NCI-H2227 (cell line): ENCODE data around the gene FOXP3.

Experiments
- DNase-seq: peaks from one replicate; lab custom pipeline; 2025; ENCODE audit not compliant: unreplicated experiment; lab: John Stamatoyannopoulos, UW

Gene FOXP3

DNA sequence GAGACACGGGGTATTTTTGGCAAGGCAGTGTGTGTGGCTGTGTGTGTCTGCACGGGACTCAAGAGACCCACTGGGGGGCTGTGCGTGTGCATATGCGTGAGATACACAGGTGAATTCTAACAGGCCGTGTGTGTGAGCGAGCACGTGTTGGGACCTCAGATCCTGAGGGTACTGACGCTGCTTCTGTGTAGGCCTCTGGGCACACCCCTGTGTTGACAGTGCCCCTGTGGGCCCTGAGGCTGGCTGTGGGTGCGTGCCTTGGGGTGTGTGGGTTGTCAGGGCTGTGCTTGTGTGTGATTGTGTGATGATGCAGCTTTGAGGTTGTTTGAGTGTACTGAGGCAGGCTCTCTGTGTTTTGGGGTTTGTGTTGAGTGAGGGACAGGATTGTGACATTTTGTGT is 13.9 kb downstream of the FOXP3 start:
- no peak for DNase-seq

DNA sequence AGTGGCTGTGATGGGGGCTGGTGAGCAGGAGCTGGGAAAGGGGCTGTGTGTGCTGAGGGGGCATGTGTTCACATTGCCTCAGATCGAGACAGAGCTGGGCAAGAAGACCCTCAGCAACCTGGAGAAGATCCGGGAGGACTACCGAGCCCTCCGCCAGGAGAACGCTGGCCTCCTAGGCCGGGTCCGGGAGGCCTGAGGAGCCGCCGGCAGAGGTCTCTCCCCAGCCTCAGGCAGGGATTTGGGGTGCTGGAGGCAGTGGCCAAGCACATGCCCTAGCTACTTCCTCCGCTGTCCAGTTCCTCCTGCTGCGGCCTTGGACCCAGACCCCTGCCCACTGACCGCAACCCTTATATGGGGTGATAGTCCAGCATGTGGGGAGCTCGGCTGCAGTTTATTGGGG is 14.4 kb downstream of the FOXP3 start:
- DNase-seq = no peak

DNA sequence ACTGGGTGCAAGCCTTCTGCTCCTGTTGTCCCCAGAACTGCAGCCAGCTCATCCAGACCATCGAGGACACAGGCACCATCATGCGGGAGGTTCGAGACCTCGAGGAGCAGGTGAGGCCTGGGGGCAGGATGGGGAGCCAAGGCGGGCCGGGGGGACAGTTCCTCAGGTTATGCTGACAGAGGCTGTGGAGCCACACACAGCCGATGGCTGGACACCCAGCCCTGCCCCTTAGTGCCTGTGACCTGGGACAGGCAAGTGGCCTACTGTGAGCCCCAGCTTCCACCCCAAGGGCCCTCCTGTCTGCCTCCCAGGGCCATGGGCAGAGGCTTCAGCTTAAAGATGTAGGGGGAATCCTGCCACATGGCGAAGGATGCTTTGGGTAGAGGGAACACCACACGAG is 14.9 kb downstream of the FOXP3 start:
- no peak for DNase-seq

DNA sequence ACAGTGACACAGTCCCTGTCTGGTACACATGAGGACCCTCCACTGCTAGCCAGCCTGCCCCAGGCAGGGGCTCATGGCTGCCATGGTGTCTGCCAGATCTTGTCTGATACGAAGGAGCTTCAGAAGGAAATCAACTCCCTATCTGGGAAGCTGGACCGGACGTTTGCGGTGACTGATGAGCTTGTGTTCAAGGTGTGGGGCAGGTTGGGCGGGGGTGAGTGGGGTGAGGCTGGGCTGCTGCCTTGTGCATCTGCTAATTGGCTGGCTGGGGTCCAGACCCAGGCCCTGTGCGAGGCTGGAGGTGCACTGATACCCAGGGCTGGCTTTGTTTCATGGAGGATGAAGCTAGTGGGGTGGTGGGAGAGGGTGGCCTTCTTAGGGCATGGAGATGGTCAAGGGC is 15.4 kb downstream of the FOXP3 start:
- DNase-seq = no peak

DNA sequence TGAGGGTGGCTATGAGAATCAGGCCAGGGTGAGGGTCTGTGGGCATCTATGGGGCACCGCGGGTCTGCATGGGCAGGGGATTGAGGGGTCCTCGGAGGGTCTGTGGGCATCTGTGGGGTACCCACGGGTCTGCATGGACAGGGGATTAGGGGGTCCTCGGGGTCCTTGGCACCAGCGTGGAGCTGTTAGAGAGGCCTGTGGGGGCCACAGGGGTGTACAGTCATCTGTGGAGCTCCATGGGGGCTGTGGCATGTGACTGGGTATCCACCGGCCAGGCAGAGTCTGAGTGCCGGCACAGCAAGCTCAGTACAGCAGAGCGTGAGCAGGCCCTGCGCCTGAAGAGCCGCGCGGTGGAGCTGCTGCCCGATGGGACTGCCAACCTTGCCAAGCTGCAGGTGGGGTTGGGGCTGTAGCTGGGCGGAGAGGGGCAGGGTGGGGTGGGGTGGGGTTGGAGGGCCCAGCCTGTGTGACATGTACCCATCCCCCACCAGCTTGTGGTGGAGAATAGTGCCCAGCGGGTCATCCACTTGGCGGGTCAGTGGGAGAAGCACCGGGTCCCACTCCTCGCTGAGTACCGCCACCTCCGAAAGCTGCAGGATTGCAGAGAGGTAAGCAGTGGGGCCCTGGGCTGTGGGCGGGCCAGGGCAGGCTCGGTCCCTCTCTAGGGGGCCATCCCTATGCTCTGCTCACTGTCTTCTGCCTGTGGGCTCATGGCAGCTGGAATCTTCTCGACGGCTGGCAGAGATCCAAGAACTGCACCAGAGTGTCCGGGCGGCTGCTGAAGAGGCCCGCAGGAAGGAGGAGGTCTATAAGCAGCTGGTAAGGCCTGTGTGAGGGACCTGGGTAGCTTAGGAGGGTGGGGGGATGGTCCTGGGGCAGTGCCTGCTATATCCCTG is 16.3 kb downstream of the FOXP3 start:
- DNase-seq = peak; percentile 55

DNA sequence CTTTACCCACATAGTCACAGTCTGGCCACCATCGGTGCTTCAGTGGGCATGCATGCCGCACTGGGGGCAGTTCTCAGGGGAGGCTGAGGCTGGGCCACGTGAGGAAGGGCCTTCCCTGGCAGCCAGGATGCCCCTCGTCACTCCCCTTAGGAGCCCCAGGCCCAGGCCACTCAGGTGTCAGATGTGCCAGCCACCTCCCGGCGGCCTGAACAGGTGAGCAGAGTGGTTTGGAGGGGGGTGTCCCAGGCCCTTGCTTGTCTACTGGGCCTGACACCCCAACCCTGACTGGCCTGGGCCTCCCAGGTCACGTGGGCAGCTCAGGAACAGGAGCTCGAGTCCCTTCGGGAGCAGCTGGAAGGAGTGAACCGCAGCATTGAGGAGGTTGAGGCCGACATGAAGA is 17.2 kb downstream of the FOXP3 start:
- DNase-seq = no peak

DNA sequence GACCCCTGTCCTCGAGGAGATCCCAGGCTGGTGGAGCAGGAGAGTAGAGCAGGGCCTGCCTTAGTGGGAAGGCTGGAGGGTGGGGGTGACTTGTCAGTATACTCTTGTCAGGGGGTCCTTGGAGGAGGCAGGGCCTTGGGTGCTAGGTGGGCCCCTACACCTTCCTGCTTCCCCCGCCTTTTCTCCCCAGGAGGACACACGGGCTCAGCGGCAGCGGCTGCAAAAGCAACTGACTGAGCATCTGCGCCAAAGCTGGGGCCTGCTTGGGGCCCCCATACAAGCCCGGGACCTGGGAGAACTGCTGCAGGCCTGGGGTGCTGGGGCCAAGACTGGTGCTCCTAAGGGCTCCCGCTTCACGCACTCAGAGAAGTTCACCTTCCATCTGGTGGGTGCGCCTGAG is 18.0 kb downstream of the FOXP3 start:
- no peak for DNase-seq

DNA sequence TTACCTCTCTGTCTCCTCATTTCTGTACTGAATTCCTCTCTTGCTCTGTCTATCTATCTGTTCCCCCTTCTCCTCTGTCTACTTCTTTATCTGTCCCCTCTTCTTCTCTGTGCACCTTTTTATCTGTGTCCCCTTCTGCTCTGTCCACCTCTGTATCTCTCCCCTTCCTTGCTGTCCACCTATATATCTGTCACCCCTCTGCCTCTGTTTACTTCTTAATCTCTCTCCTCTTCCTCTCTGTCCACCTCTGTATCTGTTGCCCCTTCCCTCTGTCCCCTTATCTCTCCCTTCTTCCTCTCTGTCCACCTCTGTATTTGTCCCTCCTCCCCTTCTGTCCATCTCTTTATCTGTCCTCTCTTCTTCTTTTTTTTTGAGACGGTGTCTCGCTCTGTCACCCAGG is 20.3 kb downstream of the FOXP3 start:
- no peak for DNase-seq

DNA sequence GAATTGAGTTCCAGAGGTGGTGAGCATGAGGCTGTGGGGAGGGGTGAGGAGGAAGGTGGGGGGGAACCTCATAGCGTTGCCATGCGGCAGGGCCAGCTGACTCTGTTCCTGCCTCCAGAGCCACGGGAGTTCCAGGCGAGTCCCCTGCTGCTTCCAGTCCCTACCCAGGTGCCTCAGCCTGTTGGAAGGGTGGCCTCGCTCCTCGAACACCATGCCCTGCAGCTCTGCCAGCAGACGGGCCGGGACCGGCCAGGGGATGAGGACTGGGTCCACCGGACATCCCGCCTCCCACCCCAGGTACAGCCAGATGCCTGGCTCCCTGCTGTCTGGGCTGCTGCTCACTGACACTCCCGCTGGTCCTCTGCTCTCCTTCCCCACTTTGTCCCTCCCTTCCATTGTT is 21.3 kb downstream of the FOXP3 start:
- DNase-seq = no peak

DNA sequence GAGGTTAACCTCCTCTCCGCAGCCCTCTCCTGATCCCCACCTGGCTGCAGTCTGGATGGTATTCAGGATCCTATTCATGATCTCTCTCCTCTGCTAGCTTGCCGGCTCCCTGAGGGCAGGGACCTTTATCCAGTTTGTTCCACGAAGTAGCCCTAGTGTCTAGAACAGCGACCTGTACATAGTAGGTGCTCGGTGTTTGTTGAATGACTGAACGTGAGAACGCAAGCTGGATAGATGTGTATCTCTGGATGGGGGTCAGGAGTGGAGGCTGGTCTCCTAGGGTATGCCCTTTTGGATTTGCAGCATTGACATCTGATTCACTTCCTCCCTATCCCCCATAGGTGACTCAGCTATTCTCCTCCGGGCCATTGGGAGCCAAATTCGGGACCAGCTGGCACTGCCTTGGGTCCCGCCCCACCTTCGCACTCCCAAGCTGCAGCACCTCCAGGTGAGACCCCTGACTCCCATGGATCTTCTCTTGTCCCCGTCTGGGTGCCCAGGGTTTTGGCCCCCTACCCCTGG is 21.9 kb downstream of the FOXP3 start:
- DNase-seq = no peak

DNA sequence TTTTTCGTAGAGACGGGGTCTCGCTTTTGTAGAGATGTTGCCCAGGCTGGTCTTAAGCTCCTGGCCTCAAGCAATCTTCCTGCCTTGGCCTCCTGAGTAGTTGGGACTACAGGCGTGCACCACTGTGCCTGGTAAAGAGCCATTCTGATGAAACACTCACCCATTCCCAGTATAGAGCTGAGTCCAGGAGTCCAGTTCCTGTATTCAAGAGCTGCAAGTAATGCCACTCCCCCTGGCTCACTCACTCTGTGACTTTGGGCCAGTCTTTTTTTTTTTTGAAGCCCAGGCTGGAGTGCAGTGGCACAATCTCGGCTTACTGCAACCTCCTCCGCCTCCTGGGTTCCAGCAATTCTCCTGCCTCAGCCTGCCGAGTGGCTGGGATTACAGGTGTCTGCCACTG is 25.8 kb downstream of the FOXP3 start:
- DNase-seq = no peak

DNA sequence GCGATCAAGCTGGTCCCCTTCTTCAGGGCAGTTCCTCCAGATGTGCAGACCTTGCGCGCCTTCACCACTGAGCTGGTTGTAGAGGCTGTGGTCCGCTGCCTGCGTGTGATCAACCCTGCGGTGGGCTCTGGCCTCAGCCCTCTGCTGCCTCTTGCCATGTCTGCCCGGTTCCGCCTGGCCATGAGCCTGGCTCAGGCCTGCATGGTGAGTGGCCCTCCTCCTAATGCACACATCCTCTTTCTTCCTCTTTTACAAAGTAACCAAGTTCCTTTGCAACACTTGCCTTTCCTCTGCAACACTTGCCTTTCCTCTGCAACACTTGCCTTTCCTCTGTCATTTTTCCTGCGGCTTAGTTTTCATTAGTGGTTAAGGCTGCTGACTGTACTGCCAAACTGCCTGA is 27.4 kb downstream of the FOXP3 start:
- no peak for DNase-seq

DNA sequence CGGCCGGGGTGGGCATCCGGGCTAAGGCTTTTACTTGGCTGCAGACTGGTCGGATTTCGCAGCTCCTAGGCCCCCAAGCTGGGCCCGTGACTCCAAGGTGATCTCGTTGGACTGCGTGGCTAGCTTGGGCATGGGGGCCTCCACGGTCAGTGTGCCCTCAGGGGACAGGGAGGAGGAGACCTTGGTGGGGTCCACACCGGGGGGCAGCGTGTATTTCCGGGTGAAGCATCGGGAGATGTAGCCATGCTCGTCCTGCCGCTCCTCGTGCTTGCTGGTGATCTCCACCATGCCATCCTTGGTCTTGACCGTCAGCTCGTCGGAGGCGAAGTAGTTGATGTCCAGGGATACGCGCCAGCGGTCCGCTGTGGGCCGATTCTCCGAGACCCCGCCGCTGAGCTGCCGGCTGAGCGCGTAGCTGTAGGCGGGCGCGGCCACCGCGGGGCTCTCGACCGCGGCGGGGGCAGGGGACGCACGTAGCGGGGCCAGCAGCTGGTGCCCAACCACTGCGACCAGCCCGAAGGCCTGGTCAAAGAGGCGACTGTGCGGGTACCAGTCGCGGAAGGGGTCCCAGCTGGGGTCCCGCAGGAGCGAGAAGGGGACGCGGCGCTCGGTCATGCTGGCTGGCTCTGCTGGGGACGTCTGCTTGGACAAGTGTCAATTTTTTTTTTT is 30.5 kb downstream of the FOXP3 start:
- no peak for DNase-seq

DNA sequence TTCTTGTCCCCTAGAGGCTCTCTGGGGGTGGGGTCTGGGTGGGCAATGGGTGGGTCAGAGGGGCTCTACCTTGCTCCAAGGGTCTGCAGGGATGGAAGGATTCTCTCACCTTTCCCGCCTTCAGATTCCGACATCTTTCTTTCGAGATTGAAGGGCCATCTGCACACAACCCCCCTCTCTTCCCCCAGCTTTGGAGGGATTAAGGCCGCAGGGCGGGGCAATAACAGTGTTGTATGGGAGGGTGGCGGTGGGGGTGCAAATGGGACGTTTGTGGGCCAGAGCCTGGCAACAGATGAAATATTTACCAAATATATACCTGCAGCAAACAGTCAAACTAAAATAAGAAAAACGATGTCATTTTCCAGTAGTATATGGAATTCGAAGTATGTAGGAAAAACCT is 31.3 kb downstream of the FOXP3 start, which contains the start of gene CACNA1F:
TSS of gene CACNA1F (minus strand) at position 165 of the 400 bp plus-strand sequence. CDS start at position 134, 31 bp downstream.
- DNase-seq = no peak

DNA sequence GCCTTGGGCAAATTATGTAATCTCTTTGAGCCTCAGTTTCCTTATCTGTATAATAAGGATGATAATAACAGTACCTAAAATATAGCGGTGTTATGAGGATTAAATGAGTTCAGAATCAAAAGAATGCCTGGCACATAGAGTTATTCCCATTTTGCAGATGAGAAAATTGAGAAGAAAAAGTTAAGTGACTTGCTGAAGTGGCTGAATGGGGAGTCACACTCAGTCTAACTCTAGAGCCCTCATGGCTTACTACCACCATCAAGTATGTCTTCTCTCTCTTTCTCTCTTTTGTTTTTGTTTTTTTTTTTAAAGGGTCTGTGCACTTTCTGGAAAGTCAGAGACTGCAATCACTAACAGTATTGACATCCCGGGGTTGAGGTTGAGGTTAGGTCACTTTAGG is 32.0 kb downstream of the FOXP3 start:
- no peak for DNase-seq

DNA sequence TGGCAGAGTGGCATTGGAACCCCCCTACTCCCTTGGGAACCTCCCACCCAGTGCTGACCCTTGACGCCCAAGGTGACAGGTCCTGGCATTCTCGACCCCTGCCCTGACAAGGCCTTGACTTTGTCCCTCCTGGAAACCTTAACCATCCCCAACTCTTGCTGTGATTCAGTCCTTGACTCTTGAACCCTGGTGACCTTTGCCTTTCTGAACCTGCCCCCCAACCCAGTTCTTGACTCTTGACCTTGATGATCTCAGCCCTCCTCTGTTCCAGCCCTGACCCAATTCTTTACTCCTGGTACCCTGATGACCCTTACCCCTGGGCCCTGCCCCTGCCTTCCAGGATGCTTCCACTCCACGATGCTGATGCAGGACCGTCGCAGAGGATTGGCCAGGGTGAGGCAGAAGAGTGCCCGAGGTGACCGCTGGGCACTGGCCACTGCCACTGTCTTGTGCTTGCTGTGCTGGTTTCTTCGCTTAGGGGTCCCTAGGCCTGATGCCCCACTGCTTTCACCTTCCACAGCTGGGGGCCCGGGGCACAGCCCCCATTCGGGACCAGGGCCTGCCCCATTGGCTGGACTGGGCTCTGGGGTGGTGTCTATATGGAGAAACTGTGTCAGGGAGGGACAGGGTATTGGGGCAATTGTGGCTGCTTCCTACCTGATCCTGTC is 33.0 kb downstream of the FOXP3 start:
- DNase-seq = no peak

DNA sequence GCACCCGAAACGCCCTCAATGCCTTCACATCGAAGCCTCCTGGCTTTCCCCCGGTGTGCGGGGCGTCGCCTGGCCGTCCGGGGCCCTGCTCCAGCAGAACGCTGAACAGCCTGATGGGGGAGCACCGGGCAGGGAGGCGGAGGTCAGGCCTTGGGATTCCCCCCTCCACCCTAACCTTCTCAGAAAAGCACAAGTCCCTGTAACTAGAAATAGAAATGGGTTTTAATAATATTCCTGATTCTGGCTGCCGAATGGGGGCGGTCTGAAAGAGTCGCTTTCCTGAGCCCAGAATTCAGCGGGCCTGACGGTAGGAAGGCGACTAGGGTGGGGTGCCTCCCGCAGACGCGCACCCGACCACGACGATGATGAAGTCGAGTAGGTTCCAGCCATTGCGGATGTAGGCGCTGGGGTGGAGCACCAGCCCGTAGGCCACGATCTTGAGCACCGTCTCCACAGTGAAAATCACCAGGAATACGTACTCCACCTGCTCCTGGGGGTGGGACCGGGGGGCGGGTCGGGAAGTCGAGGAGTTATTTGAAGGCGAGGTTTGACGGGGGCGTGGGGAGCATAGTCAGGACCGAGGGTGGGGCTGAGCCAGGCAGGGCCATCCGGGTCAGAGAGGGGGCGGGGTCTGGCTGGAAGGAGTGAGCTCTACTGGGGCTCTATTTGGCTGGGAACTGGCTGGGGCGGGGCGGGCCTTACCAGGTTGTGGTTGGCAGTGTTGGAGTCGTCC is 33.8 kb downstream of the FOXP3 start:
- peak; percentile 25 for DNase-seq

DNA sequence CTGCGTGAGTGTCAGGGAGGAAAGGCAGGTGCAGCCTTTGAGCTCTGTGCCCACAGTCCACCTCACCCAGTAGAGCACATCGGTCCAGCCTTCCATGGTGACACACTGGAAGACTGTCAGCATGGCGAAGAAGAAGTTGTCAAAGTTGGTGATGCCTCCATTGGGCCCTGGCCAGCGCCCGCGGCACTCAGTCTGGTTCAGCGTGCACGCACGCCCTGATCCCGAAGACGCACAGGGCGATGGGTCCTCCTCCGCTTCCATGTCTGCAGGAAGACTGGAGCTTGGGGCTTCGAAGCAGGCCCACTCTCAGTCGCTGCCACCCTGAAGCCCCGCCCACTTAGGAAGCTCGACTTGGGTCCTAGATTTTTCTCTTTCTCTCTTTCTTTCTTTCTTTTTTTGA is 36.3 kb downstream of the FOXP3 start:
- DNase-seq = no peak

DNA sequence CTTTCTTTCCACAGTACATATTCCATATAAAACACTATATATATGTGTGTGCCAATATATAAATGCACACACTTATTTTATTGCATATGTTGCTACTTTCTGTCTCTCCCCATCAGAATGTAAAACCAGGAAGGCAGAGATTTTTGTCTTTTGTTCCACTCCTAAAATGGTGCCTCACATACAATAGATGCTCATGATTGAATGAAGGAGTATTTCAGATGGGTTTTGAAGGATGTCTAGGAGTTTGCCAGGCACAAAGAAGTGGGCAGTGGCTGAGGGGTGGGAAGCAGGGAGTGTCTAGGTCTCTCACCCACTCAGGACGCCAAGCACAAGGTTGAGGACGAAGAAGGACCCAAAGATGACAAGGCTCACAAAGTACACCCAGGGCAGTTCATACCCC is 36.8 kb downstream of the FOXP3 start:
- DNase-seq = no peak

DNA sequence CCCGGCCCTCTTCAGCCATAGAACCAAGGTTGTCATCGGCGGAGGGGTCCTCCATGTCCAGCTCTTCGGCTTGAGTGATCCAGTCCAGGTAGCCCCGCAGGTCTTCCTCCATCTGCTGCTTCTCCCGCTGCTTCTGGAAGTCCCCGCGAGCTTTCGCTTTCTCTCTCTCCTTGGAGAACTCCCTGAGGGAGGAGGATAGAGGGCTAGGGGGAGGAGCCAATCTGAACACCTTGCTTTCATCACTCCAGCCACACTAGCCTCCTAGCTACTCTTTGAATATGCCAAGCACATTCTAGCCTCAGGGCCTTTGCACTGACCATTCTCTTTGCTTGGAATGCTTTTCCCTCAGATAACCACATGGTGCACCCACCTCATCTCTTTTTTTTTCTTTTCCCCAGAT is 37.6 kb downstream of the FOXP3 start:
- no peak for DNase-seq

DNA sequence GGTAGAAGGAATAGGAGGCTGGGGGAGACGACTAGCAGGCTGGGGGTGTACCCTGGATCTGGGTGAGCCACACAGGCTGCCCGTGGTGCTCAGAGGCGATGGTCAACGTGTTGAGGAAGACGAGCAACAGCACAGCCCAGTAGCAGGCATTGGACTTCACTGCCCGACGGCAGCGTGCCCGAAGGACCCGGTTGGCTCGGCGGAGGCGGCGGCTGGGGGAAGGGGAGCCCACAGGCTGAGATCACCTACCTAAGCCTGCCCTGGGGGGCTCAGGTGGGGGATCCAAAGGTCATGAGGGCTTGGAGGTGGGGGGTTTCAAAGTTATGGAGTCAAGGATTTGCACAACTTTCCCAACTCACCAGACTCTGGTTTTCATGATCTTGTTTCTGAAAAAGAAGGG is 38.7 kb downstream of the FOXP3 start:
- no peak for DNase-seq
